Memory B cell (primary cell): ENCODE data around the gene SPEM2.

Experiments
- ATAC-seq: fragments of 150-1000 bp; cut with Tn5 transposase; 2 replicates; pipeline ENCODE4 v1.10.0; 2021; ENCODE audit warnings: low read depth, mild to moderate bottlenecking, moderate library complexity
- DNase-seq, 2 donors: peaks; one replicate each; pipeline ENCODE4 v3.0.0; 2022; ENCODE audit warnings: low spot score in 2 of 2
- H3K27ac Mint-ChIP-seq: one replicate; pipeline ENCODE4 v1.8.0; 2022; ENCODE audit warnings: mild to moderate bottlenecking, moderate library complexity, mixed read lengths
- H3K27me3 Mint-ChIP-seq: one replicate; pipeline ENCODE4 v1.8.0; 2022; ENCODE audit warnings: mixed read lengths
- H3K36me3 Mint-ChIP-seq: one replicate; pipeline ENCODE4 v1.8.0; 2022; ENCODE audit warnings: mild to moderate bottlenecking, mixed read lengths
- H3K4me1 Mint-ChIP-seq: one replicate; pipeline ENCODE4 v1.8.0; 2022; ENCODE audit warnings: mixed read lengths
- H3K4me3 Mint-ChIP-seq: one replicate; pipeline ENCODE4 v1.8.0; 2022; ENCODE audit warnings: mild to moderate bottlenecking, moderate library complexity, mixed read lengths
- H3K9me3 Mint-ChIP-seq: one replicate; pipeline ENCODE4 v1.8.0; 2022; ENCODE audit warnings: mixed read lengths

The SPEM2 gene

GRCh38 chr17:7425316-7425715 is at the start of gene SPEM2:
Gene SPEM2 (plus strand): TSS chr17:7425616. CDS start chr17:7425689, 73 bp downstream.
- Mint-ChIP-seq H3K4me3 (no peak within 1 kb of the TSS), H3K9me3 (no peaks in the 10 kb centered on the region), H3K27ac (no peak within 1 kb of the TSS), H3K4me1 (no peaks in the 10 kb centered on the region), H3K27me3 (no peaks in the 10 kb centered on the region), H3K36me3 (no peaks in the 10 kb centered on the region)
- no peak for ATAC-seq
- no peak for DNase-seq

- Mint-ChIP-seq H3K4me3 (no peak overlapping the region), H3K9me3 (peaks cover 5% of the 10 kb centered on the region), H3K4me1 (peaks cover 3% of the 10 kb centered on the region), H3K36me3 (peaks cover 3% of the 10 kb centered on the region), H3K27ac (no peak overlapping the region), H3K27me3 (peaks cover 20% of the 10 kb centered on the region)
- DNase-seq, result no peak
- ATAC-seq, result no peak
These were observed 46.3 kb upstream of the SPEM2 start for GRCh38 chr17:7379134-7379533.

GRCh38 chr17:7380321-7380720 is 45.1 kb upstream of the SPEM2 start:
- no peak for DNase-seq
- no peak overlapping the region for H3K27ac Mint-ChIP-seq
- ATAC-seq, result no peak
- H3K4me3 Mint-ChIP-seq, result no peak overlapping the region
- H3K4me1 Mint-ChIP-seq, result peaks cover 8% of the 10 kb centered on the region
- peaks cover 20% of the 10 kb centered on the region for H3K27me3 Mint-ChIP-seq
- H3K9me3 Mint-ChIP-seq, result peaks cover 5% of the 10 kb centered on the region
- peaks cover 3% of the 10 kb centered on the region for H3K36me3 Mint-ChIP-seq

GRCh38 chr17:7380855-7381683 is 44.3 kb upstream of the SPEM2 start, which contains the start of gene TNK1:
Gene TNK1 (plus strand): TSS chr17:7381089. CDS start chr17:7382927, 1,838 bp downstream.
- peaks cover 8% of the 10 kb centered on the region for H3K4me1 Mint-ChIP-seq
- H3K27ac Mint-ChIP-seq, result no peak within 1 kb of the TSS
- H3K36me3 Mint-ChIP-seq, result peaks cover 3% of the 10 kb centered on the region
- ATAC-seq (no peak), DNase-seq (no peak)
- H3K4me3 Mint-ChIP-seq, result no peak within 1 kb of the TSS
- peaks cover 5% of the 10 kb centered on the region for H3K9me3 Mint-ChIP-seq
- peaks cover 20% of the 10 kb centered on the region for H3K27me3 Mint-ChIP-seq

GRCh38 chr17:7382901-7383300 is 42.5 kb upstream of the SPEM2 start:
- no peak overlapping the region for H3K4me3 Mint-ChIP-seq
- no peak for DNase-seq
- peaks cover 5% of the 10 kb centered on the region for H3K9me3 Mint-ChIP-seq
- no peak overlapping the region for H3K27ac Mint-ChIP-seq
- peaks cover 8% of the 10 kb centered on the region for H3K4me1 Mint-ChIP-seq
- ATAC-seq, result no peak
- peaks cover 3% of the 10 kb centered on the region for H3K36me3 Mint-ChIP-seq
- peaks cover 19% of the 10 kb centered on the region for H3K27me3 Mint-ChIP-seq

- ATAC-seq, result no peak
- Mint-ChIP-seq H3K4me3 (peak overlapping the region; percentile 66), H3K4me1 (peaks cover 8% of the 10 kb centered on the region), H3K36me3 (peaks cover 3% of the 10 kb centered on the region), H3K27ac (no peak overlapping the region), H3K27me3 (peaks cover 19% of the 10 kb centered on the region), H3K9me3 (peaks cover 5% of the 10 kb centered on the region)
- DNase-seq, result no peak
These were observed 42.1 kb upstream of the SPEM2 start for GRCh38 chr17:7383371-7383741.

GRCh38 chr17:7383742-7384488 is 41.5 kb upstream of the SPEM2 start:
- peak overlapping the region; percentile 89 for H3K4me3 Mint-ChIP-seq
- peaks cover 5% of the 10 kb centered on the region for H3K9me3 Mint-ChIP-seq
- H3K27me3 Mint-ChIP-seq, result peaks cover 19% of the 10 kb centered on the region
- peak; percentile 96 for ATAC-seq
- DNase-seq, result peak; percentile 74 to 79
- peaks cover 8% of the 10 kb centered on the region for H3K4me1 Mint-ChIP-seq
- H3K27ac Mint-ChIP-seq, result peak overlapping the region; percentile 92
- peaks cover 3% of the 10 kb centered on the region for H3K36me3 Mint-ChIP-seq

- Mint-ChIP-seq H3K4me1 (peaks cover 8% of the 10 kb centered on the region), H3K27me3 (peaks cover 16% of the 10 kb centered on the region), H3K36me3 (peaks cover 2% of the 10 kb centered on the region), H3K4me3 (peak overlapping the region; percentile 89), H3K27ac (peak overlapping the region; percentile 92), H3K9me3 (no peaks in the 10 kb centered on the region)
- ATAC-seq (no peak), DNase-seq (no peak)
These were observed 40.8 kb upstream of the SPEM2 start for GRCh38 chr17:7384489-7385081.

- DNase-seq (no peak), ATAC-seq (no peak)
- H3K36me3 Mint-ChIP-seq, result peaks cover 10% of the 10 kb centered on the region
- no peaks in the 10 kb centered on the region for H3K27me3 Mint-ChIP-seq
- H3K4me1 Mint-ChIP-seq, result peaks cover 11% of the 10 kb centered on the region
- no peak overlapping the region for H3K4me3 Mint-ChIP-seq
- H3K9me3 Mint-ChIP-seq, result no peaks in the 10 kb centered on the region
- no peak overlapping the region for H3K27ac Mint-ChIP-seq
These were observed 36.6 kb upstream of the SPEM2 start for GRCh38 chr17:7388856-7389255.

- H3K27ac Mint-ChIP-seq, result no peak overlapping the region
- H3K9me3 Mint-ChIP-seq, result no peaks in the 10 kb centered on the region
- peaks cover 10% of the 10 kb centered on the region for H3K36me3 Mint-ChIP-seq
- peaks cover 11% of the 10 kb centered on the region for H3K4me1 Mint-ChIP-seq
- ATAC-seq (no peak), DNase-seq (no peak)
- H3K4me3 Mint-ChIP-seq, result no peak overlapping the region
- H3K27me3 Mint-ChIP-seq, result no peaks in the 10 kb centered on the region
These were observed 35.2 kb upstream of the SPEM2 start for GRCh38 chr17:7389924-7390910.

- no peak for ATAC-seq
- Mint-ChIP-seq H3K4me1 (peaks cover 14% of the 10 kb centered on the region), H3K4me3 (no peak overlapping the region), H3K36me3 (peaks cover 10% of the 10 kb centered on the region), H3K9me3 (no peaks in the 10 kb centered on the region), H3K27ac (no peak overlapping the region), H3K27me3 (no peaks in the 10 kb centered on the region)
- DNase-seq, result no peak
These were observed 34.1 kb upstream of the SPEM2 start for GRCh38 chr17:7391307-7391706.

- DNase-seq (no peak), ATAC-seq (no peak)
- Mint-ChIP-seq H3K9me3 (no peaks in the 10 kb centered on the region), H3K4me3 (peak overlapping the region; percentile 93), H3K27me3 (no peaks in the 10 kb centered on the region), H3K36me3 (peaks cover 10% of the 10 kb centered on the region), H3K4me1 (peaks cover 14% of the 10 kb centered on the region), H3K27ac (no peak overlapping the region)
These were observed 32.5 kb upstream of the SPEM2 start for GRCh38 chr17:7392696-7393612.
